Endodermal cell (in vitro differentiated cells): ENCODE data around the gene CD44. TPM values are rescaled to one million over a fixed set of nuclear protein-coding genes. Genes with fewer than 3 reads are reported as not detected.

ENCODE experiments used
- DNase-seq: peaks from one replicate; pipeline ENCODE4 v3.0.0-alpha.2; 2017
- H3K27ac ChIP-seq: 2 replicates; pipeline ENCODE4 v1.5.1; 2013; ENCODE audit warnings: mild to moderate bottlenecking, low read depth, low read length, moderate library complexity
- H3K27me3 ChIP-seq: 2 replicates; pipeline ENCODE4 v1.6.1; 2013; ENCODE audit warnings: mild to moderate bottlenecking, low read length, moderate library complexity; ENCODE audit not compliant: insufficient read depth, control insufficient read depth, poor library complexity, severe bottlenecking
- H3K36me3 ChIP-seq: 2 replicates; pipeline ENCODE4 v1.7.0; 2013; ENCODE audit warnings: mild to moderate bottlenecking, low read length, moderate library complexity; ENCODE audit not compliant: control insufficient read depth, insufficient read depth
- H3K4me1 ChIP-seq: one replicate; pipeline ENCODE4 v1.7.0; 2013; ENCODE audit warnings: low read length; ENCODE audit not compliant: control insufficient read depth, insufficient read depth
- H3K4me3 ChIP-seq: 2 replicates; pipeline ENCODE4 v1.5.1; 2013; ENCODE audit warnings: mild to moderate bottlenecking, low read length, moderate library complexity
- H3K9ac ChIP-seq: 2 replicates; pipeline ENCODE4 v1.6.1; 2013; ENCODE audit warnings: mild to moderate bottlenecking, low read length, moderate library complexity; ENCODE audit not compliant: poor library complexity, severe bottlenecking; ENCODE audit errors: extremely low read depth
- H3K9me3 ChIP-seq: 2 replicates; pipeline ENCODE4 v1.6.1; 2013; ENCODE audit warnings: mild to moderate bottlenecking, low read length, moderate library complexity; ENCODE audit not compliant: control insufficient read depth
- H3K27ac Mint-ChIP-seq: 2 replicates; pipeline ENCODE4 v1.8.0; 2020; ENCODE audit warnings: mixed read lengths
- H3K27me3 Mint-ChIP-seq: 2 replicates; pipeline ENCODE4 v1.8.0; 2021; ENCODE audit warnings: mild to moderate bottlenecking, mixed read lengths; ENCODE audit not compliant: insufficient read depth
- H3K36me3 Mint-ChIP-seq: 2 replicates; pipeline ENCODE4 v1.8.0; 2020; ENCODE audit warnings: low read depth, mixed read lengths
- H3K4me1 Mint-ChIP-seq: 2 replicates; pipeline ENCODE4 v1.8.0; 2020; ENCODE audit warnings: mixed read lengths
- H3K4me3 Mint-ChIP-seq: 2 replicates; pipeline ENCODE4 v1.8.0; 2020; ENCODE audit warnings: mild to moderate bottlenecking, moderate library complexity, mixed read lengths
- H3K9me3 Mint-ChIP-seq: 2 replicates; pipeline ENCODE4 v1.8.0; 2020; ENCODE audit warnings: mild to moderate bottlenecking, mixed read lengths
- WGBS, 2 experiments: methylation state at CpG; one replicate each; pipeline versions ENCODE4 v1.1.5 to v1.1.7; 2013; ENCODE audit warnings: missing lambda C conversion rate in 2 of 2, mixed read lengths in 1 of 2; ENCODE audit not compliant: insufficient coverage in 1 of 2, insufficient read length in 1 of 2; 5-methylcytosine and 5-hydroxymethylcytosine counted together
- total RNA-seq, 2 donors: library from RNA; stranded (reverse); fragmentation: NEBNext Ultra II Directional in 1 of 2; extraction: Animal tissue kit (Norgen Biotek cat#: 25700) in 1 of 2; gene quantifications; 2 replicates in 1 of 2; 3 replicates in 1 of 2; pipeline ENCODE4 v1.2.1, GENCODE V29; 2021
- TF ChIP-seq, protein P1 (sequence below): fragments of 200-600 bp; sonication (generic); conservative IDR thresholded peaks from 2 replicates; pipeline ENCODE4 v1.5.0; 2021; ENCODE audit warnings: antibody characterized with exemption, mild to moderate bottlenecking

Gene CD44
- total RNA-seq, 2 donors from 2014 or later = 1.2 to 4.6 TPM

- Histone ChIP-seq H3K4me3 (no peak overlapping the region), H3K36me3 (no peaks in the 10 kb centered on the region), H3K9ac (no peak overlapping the region), H3K27ac (no peak overlapping the region), H3K27me3 (no peaks in the 10 kb centered on the region), H3K9me3 (no peaks in the 10 kb centered on the region), H3K4me1 (peaks cover 11% of the 10 kb centered on the region)
- no peaks in the 10 kb centered on the region for H3K9me3 Mint-ChIP-seq
- H3K4me1 Mint-ChIP-seq = peaks cover 17% of the 10 kb centered on the region
- no peak overlapping the region for H3K27ac Mint-ChIP-seq
- H3K36me3 Mint-ChIP-seq = no peaks in the 10 kb centered on the region
- no peak overlapping the region for H3K4me3 Mint-ChIP-seq
- H3K27me3 Mint-ChIP-seq = peaks cover 2% of the 10 kb centered on the region
- 89% methylated on average over 3 of the region's 3 CpGs; no CpG with 5 or more reads in 1 of the 2 experiments for WGBS, 2 experiments
- no peak for DNase-seq
- TF ChIP-seq, protein P1, sequence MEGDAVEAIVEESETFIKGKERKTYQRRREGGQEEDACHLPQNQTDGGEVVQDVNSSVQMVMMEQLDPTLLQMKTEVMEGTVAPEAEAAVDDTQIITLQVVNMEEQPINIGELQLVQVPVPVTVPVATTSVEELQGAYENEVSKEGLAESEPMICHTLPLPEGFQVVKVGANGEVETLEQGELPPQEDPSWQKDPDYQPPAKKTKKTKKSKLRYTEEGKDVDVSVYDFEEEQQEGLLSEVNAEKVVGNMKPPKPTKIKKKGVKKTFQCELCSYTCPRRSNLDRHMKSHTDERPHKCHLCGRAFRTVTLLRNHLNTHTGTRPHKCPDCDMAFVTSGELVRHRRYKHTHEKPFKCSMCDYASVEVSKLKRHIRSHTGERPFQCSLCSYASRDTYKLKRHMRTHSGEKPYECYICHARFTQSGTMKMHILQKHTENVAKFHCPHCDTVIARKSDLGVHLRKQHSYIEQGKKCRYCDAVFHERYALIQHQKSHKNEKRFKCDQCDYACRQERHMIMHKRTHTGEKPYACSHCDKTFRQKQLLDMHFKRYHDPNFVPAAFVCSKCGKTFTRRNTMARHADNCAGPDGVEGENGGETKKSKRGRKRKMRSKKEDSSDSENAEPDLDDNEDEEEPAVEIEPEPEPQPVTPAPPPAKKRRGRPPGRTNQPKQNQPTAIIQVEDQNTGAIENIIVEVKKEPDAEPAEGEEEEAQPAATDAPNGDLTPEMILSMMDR = no peak
Measured at GRCh38 chr11:35265755-35266454, 126.9 kb downstream of the CD44 start.

GRCh38 chr11:35267504-35267903 is 128.5 kb downstream of the CD44 start:
- peaks cover 11% of the 10 kb centered on the region for H3K4me1 ChIP-seq
- H3K9me3 ChIP-seq = no peaks in the 10 kb centered on the region
- no peak overlapping the region for H3K27ac Mint-ChIP-seq
- no peaks in the 10 kb centered on the region for H3K9me3 Mint-ChIP-seq
- H3K27ac ChIP-seq = no peak overlapping the region
- peaks cover 10% of the 10 kb centered on the region for H3K27me3 Mint-ChIP-seq
- H3K4me3 ChIP-seq = no peak overlapping the region
- DNase-seq = no peak
- H3K36me3 ChIP-seq = no peaks in the 10 kb centered on the region
- no peak overlapping the region for H3K4me3 Mint-ChIP-seq
- H3K9ac ChIP-seq = no peak overlapping the region
- TF ChIP-seq, protein P1 = no peak
- no peaks in the 10 kb centered on the region for H3K36me3 Mint-ChIP-seq
- 97% methylated on average over 2 of the region's 2 CpGs; no CpG with 5 or more reads in 1 of the 2 experiments for WGBS, 2 experiments
- no peaks in the 10 kb centered on the region for H3K27me3 ChIP-seq
- peaks cover 17% of the 10 kb centered on the region for H3K4me1 Mint-ChIP-seq

- peaks cover 11% of the 10 kb centered on the region for H3K27me3 Mint-ChIP-seq
- WGBS, 2 experiments = no CpG with 5 or more reads among the region's 1 CpG
- no peak overlapping the region for H3K27ac ChIP-seq
- no peak overlapping the region for H3K4me3 ChIP-seq
- H3K27me3 ChIP-seq = no peaks in the 10 kb centered on the region
- H3K9me3 ChIP-seq = no peaks in the 10 kb centered on the region
- no peak overlapping the region for H3K4me3 Mint-ChIP-seq
- no peak overlapping the region for H3K27ac Mint-ChIP-seq
- no peak overlapping the region for H3K9ac ChIP-seq
- peaks cover 11% of the 10 kb centered on the region for H3K4me1 ChIP-seq
- TF ChIP-seq, protein P1 = no peak
- H3K36me3 Mint-ChIP-seq = no peaks in the 10 kb centered on the region
- DNase-seq = no peak
- no peaks in the 10 kb centered on the region for H3K9me3 Mint-ChIP-seq
- peaks cover 30% of the 10 kb centered on the region for H3K4me1 Mint-ChIP-seq
- H3K36me3 ChIP-seq = no peaks in the 10 kb centered on the region
Measured at GRCh38 chr11:35270342-35270741, 131.4 kb downstream of the CD44 start.
